IPS-NIHi11 (cell line): Measurements from ENCODE around the gene CFAP65.

Source experiments
- DNase-seq: peaks from one replicate; pipeline ENCODE4 v3.0.0; 2012; ENCODE audit warnings: mixed read lengths, low spot score

The CFAP65 gene

DNA sequence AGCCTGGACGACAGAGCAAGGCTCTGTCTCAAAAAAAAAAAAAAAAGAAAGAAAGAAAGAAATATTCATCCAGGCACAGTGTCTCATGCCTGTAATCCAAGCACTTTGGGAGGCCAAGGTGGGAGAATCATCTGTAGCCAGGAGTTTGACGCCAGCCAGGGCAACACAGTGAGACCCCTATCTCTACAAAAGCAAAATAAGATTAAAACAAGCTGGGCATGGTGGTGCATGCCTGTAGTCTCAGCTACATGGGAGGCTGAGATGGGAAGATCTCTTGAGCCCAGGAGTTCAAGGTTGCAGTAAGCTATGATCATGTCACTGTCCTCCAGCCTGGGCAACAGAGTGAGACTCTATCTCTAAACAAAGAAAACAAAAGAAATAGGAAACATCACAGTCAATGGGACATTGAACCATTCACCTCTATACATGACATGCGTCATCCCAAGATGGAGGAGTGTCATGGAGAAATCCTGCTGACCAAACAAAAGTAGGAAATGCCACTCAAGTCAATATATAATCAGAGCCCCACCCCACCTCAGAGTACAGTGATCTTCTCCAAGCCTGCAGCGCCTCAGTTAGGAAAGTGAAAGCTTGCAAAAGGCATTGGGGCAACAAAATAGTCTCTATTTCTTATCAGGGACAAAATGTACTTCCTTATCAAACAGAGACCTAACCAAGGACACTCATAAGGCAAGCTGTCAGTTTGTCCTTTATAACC is 66.1 kb downstream of the CFAP65 start:
- DNase-seq, result no peak

GRCh38 chr2:218970894-218971293 is 70.4 kb downstream of the CFAP65 start:
- DNase-seq, result no peak

- no peak for DNase-seq
Measured at GRCh38 chr2:218964041-218964771, 77.1 kb downstream of the CFAP65 start.

DNA sequence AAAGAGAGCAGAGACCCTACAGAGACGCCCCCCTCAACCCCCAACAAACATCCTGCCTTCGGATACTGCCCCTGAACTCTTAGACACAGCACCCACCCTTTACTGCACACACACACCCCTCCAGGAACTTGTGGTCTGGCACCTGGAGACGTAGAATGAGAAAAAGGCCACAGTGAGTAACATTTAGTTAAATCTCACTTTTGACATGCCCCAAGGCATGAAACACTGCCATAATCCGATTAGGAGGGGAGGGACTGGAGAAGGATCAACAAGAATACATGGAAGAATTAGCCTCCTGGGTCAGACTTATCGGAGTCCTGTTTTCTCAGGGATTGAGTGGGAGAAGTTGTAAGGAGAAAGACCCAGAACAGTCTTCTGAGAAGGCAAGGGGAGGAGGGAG is 77.7 kb downstream of the CFAP65 start:
- DNase-seq, result no peak

DNA sequence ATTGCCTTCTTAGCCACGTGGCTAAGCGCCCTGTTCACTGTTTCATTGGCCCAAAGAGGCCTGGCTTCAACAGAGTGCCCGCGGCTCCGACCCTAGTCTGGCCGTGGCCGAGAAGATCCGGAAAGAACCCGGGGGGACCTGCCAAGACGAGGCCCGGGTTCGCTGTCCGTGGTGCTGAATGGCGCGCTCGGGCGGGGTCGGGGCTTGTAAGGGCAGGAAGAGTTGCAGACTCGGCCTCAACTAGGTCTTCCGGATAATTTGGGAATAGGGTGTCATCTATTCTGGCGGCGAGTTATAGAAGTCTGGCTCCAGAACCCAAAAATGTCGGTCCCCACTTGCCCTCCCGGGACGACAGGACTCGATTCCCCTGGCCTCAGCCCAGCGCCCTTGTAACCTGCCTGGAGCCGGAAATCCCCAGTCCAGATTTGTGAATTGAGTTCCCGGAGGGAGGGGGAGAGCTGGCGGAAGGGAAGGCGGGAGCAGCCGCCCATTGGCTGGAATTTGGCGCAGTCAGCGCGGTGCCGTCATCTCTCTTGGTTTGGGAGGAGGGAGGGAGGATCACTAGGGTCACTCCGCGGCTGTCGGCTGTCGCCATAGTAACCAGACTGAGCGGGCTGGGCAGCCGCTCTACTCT is 78.3 kb downstream of the CFAP65 start:
- peak; percentile 93 for DNase-seq

GRCh38 chr2:218961651-218962570 is 79.4 kb downstream of the CFAP65 start:
- peak; percentile 78 for DNase-seq

GRCh38 chr2:218961229-218961628 is 80.1 kb downstream of the CFAP65 start:
- DNase-seq, result no peak

DNA sequence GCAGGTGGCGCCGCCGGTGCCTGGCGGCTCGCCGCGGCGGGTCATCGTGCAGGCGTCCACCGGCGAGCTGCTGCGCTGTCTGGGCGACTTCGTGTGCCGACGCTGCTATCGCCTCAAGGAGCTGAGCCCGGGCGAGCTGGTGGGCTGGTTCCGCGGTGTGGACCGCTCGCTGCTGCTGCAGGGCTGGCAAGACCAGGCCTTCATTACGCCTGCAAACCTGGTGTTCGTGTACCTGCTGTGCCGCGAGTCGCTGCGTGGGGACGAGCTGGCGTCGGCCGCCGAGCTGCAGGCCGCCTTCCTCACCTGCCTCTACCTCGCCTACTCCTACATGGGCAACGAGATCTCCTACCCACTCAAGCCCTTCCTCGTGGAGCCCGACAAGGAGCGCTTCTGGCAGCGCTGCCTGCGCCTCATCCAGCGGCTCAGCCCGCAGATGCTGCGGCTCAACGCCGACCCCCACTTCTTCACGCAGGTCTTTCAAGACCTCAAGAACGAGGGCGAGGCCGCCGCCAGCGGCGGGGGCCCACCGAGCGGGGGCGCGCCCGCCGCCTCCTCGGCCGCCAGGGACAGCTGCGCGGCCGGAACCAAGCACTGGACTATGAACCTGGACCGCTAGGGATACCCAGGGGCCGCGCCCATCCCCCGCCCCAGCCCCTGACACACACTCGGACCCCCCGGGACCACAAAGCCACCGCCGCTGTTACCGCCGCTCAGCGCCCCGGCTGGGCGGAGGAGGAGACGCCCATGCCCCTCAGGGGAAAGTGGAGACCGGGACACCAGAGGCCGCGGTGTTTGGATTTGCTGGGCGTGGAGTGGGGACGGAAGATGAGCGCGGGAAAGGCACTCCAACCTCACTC is 80.8 kb downstream of the CFAP65 start:
- DNase-seq, result peak; percentile 7

- DNase-seq, result peak; percentile 20
Measured at GRCh38 chr2:218959761-218960308, 81.5 kb downstream of the CFAP65 start.

GRCh38 chr2:218959141-218959731 is 82.1 kb downstream of the CFAP65 start, which contains the start of gene CDK5R2:
Gene CDK5R2, plus strand, starts transcription at chr2:218959666. Its CDS starts 155 bp downstream, at chr2:218959821.
- DNase-seq, result peak; percentile 99

- no peak for DNase-seq
Measured at GRCh38 chr2:218958276-218958675, 83.0 kb downstream of the CFAP65 start.

- no peak for DNase-seq
Measured at GRCh38 chr2:218957671-218958070, 83.6 kb downstream of the CFAP65 start.

DNA sequence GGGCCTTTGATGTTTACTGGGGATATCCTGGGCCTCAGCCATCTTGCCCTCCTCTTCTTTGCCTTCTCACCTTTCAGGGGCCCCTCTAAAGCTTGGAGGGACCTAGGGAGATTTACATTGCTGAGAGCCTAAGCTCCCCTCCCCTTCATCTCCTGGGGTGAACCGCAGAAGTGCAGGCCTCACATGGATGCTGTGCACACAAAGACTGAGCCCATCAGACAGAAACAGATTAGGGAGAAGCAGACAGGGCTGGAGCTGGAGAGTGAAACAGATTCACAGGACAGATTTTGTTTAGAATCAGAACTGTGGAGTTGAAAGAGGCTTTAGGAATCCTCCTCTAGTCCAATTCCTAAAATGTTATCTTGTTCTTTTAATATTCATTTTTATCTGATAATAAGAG is 85.3 kb downstream of the CFAP65 start:
- no peak for DNase-seq

GRCh38 chr2:218954541-218955300 is 86.6 kb downstream of the CFAP65 start:
- no peak for DNase-seq

GRCh38 chr2:218953366-218953954 is 87.9 kb downstream of the CFAP65 start:
- DNase-seq, result peak; percentile 34
